GM21515 (cell line): ENCODE results near the gene PGGHG.

ENCODE experiments used
- ATAC-seq: cut with Tn5 transposase; IDR thresholded peaks from one replicate; pipeline ENCODE4 v1.9.1; 2021; ENCODE audit not compliant: unreplicated experiment

PGGHG gene

GRCh38 chr11:288478-289397, at the start of gene PGGHG:
Gene PGGHG (plus strand): TSS chr11:289126. CDS start chr11:289817, 691 bp downstream.
- peak; percentile 61 for ATAC-seq

GRCh38 chr11:240315-240714, 48.6 kb upstream of the PGGHG start:
- no peak for ATAC-seq

GRCh38 chr11:241634-242033, 47.3 kb upstream of the PGGHG start:
- ATAC-seq: no peak

- ATAC-seq: no peak
Observed at GRCh38 chr11:244376-244775, 44.5 kb upstream of the PGGHG start.

- ATAC-seq: no peak
Observed at GRCh38 chr11:249062-249461, 39.9 kb upstream of the PGGHG start.

GRCh38 chr11:250274-250673, 38.7 kb upstream of the PGGHG start:
- no peak for ATAC-seq

GRCh38 chr11:250740-251299, 38.1 kb upstream of the PGGHG start:
- ATAC-seq: no peak

- no peak for ATAC-seq
Observed at GRCh38 chr11:251550-251949, 37.4 kb upstream of the PGGHG start.

GRCh38 chr11:252666-253065, 36.3 kb upstream of the PGGHG start:
- ATAC-seq: no peak

GRCh38 chr11:253160-253885, 35.6 kb upstream of the PGGHG start:
- ATAC-seq: no peak

- ATAC-seq: no peak
Observed at GRCh38 chr11:253886-254270, 35.0 kb upstream of the PGGHG start.

GRCh38 chr11:255176-255575, 33.8 kb upstream of the PGGHG start:
- ATAC-seq: no peak

- ATAC-seq: no peak
Observed at GRCh38 chr11:255816-256215, 33.1 kb upstream of the PGGHG start.

- no peak for ATAC-seq
Observed at GRCh38 chr11:256952-257737, 31.8 kb upstream of the PGGHG start.

GRCh38 chr11:257766-258493, 31.0 kb upstream of the PGGHG start:
- no peak for ATAC-seq

GRCh38 chr11:259413-259812, 29.5 kb upstream of the PGGHG start:
- ATAC-seq: no peak

GRCh38 chr11:261624-262023, 27.3 kb upstream of the PGGHG start:
- ATAC-seq: no peak

GRCh38 chr11:266676-267439, 22.1 kb upstream of the PGGHG start:
- no peak for ATAC-seq

GRCh38 chr11:267491-267994, 21.4 kb upstream of the PGGHG start:
- ATAC-seq: no peak
